Hepatocyte (in vitro differentiated cells): ENCODE results near the gene GULP1. TPM values are rescaled to one million over a fixed set of nuclear protein-coding genes. Genes with fewer than 3 reads are reported as not detected.
A peak's percentile ranks its signal among the peaks of the same experiment; 100 is the strongest.

Experiments
- DNase-seq: peaks from one replicate; pipeline ENCODE4 v3.0.0-alpha.2; 2016; ENCODE audit warnings: low spot score
- H2AFZ ChIP-seq: fragments of 200-600 bp; sonication (generic); 2 replicates; pipeline ENCODE4 v1.6.0; 2016; ENCODE audit warnings: antibody characterized with exemption, mild to moderate bottlenecking
- H3K27ac ChIP-seq: fragments of 200-600 bp; sonication (generic); 2 replicates; pipeline ENCODE4 v1.5.1; 2016; ENCODE audit warnings: mild to moderate bottlenecking
- H3K27me3 ChIP-seq: fragments of 200-600 bp; sonication (generic); 2 replicates; pipeline ENCODE4 v1.6.1; 2016
- H3K36me3 ChIP-seq: fragments of 200-600 bp; sonication (generic); replicated peaks from 2 replicates; pipeline ENCODE4 v1.5.1; 2016; ENCODE audit warnings: low read depth; ENCODE audit not compliant: insufficient read depth
- H3K4me1 ChIP-seq: fragments of 200-600 bp; sonication (generic); 2 replicates; pipeline ENCODE4 v1.5.1; 2016; ENCODE audit warnings: mild to moderate bottlenecking, moderate library complexity; ENCODE audit not compliant: insufficient read depth
- H3K4me2 ChIP-seq: fragments of 200-600 bp; sonication (generic); 2 replicates; pipeline ENCODE4 v1.6.0; 2016
- H3K4me3 ChIP-seq: fragments of 200-600 bp; sonication (generic); 2 replicates; pipeline ENCODE4 v1.5.1; 2016; ENCODE audit warnings: mild to moderate bottlenecking
- H3K79me2 ChIP-seq: fragments of 200-600 bp; sonication (generic); 2 replicates; pipeline ENCODE4 v1.6.0; 2017; ENCODE audit warnings: mild to moderate bottlenecking
- H3K9me2 ChIP-seq: fragments of 200-600 bp; sonication (generic); replicated peaks from 2 replicates; pipeline ENCODE4 v1.6.0; 2017; ENCODE audit warnings: mild to moderate bottlenecking; ENCODE audit not compliant: insufficient read depth
- H3K9me3 ChIP-seq: fragments of 200-600 bp; sonication (generic); 2 replicates; pipeline ENCODE4 v1.5.1; 2016; ENCODE audit warnings: low read depth, mild to moderate bottlenecking
- H4K20me1 ChIP-seq: fragments of 200-600 bp; sonication (generic); 2 replicates; pipeline ENCODE4 v1.6.0; 2016; ENCODE audit warnings: mild to moderate bottlenecking; ENCODE audit not compliant: insufficient read depth, poor library complexity, severe bottlenecking
- CTCF ChIP-seq: fragments of 200-600 bp; sonication (generic); IDR thresholded peaks from 2 replicates; pipeline ENCODE4 v1.5.1; 2016; ENCODE audit warnings: antibody characterized with exemption, mild to moderate bottlenecking; ENCODE audit not compliant: poor library complexity
- EZH2 ChIP-seq: fragments of 200-600 bp; sonication (generic); IDR thresholded peaks from 2 replicates; pipeline ENCODE4 v1.6.1; 2016; ENCODE audit warnings: antibody characterized with exemption, mild to moderate bottlenecking, borderline replicate concordance
- EZH2phosphoT487 ChIP-seq: fragments of 200-600 bp; sonication (generic); IDR thresholded peaks from one replicate; pipeline ENCODE4 v1.6.1; 2018; ENCODE audit warnings: antibody characterized with exemption, mild to moderate bottlenecking, low read depth, moderate library complexity; ENCODE audit not compliant: unreplicated experiment, severe bottlenecking
- WGBS: methylation state at CpG from one replicate; pipeline ENCODE4 v1.1.6; 2016; ENCODE audit warnings: low lambda C conversion rate; ENCODE audit errors: missing lambda C conversion rate; 5-methylcytosine and 5-hydroxymethylcytosine counted together
- polyA plus RNA-seq: library from polyadenylated mRNA; unstranded; fragments of >200 nt; fragmentation: Nextera tagmentation; extraction: Ambion mirVana; gene quantifications from 2 replicates; pipeline ENCODE4 v1.2.1, GENCODE V29; 2016
- total RNA-seq: library from RNA; depleted of rRNA; stranded (reverse); fragments of >200 nt; gene quantifications from 2 replicates; pipeline ENCODE4 v1.2.3, GENCODE V29; 2014

The GULP1 gene
- total and polyA plus RNA-seq, 2 experiments from 2014 or later = 55.6 to 135 TPM

- Histone ChIP-seq H3K27ac (peak overlapping the region; percentile 10), H3K9me2 (no peaks in the 10 kb centered on the region), H3K27me3 (no peaks in the 10 kb centered on the region), H3K79me2 (peaks cover 27% of the 10 kb centered on the region), H3K4me2 (peak overlapping the region; percentile 45), H3K36me3 (no peaks in the 10 kb centered on the region), H4K20me1 (no peaks in the 10 kb centered on the region), H3K9me3 (no peaks in the 10 kb centered on the region), H2AFZ (no peak overlapping the region), H3K4me3 (no peak overlapping the region), H3K4me1 (peaks cover 13% of the 10 kb centered on the region)
- DNase-seq = no peak
- no peak for TF ChIP-seq CTCF
- no peak for TF ChIP-seq EZH2
- TF ChIP-seq EZH2phosphoT487 = no peak
- 100% methylated on average over 1 of the region's 1 CpG for WGBS
Observed at GRCh38 chr2:188414869-188415753, 123.4 kb downstream of the GULP1 start.

GRCh38 chr2:188415754-188416083 is 124.0 kb downstream of the GULP1 start:
- H2AFZ ChIP-seq = no peak overlapping the region
- no peak overlapping the region for H3K4me3 ChIP-seq
- no peaks in the 10 kb centered on the region for H3K36me3 ChIP-seq
- peak overlapping the region; percentile 10 for H3K27ac ChIP-seq
- H3K79me2 ChIP-seq = peaks cover 30% of the 10 kb centered on the region
- DNase-seq = no peak
- 57% methylated on average over 1 of the region's 1 CpG for WGBS
- no peaks in the 10 kb centered on the region for H3K27me3 ChIP-seq
- H3K4me1 ChIP-seq = peaks cover 13% of the 10 kb centered on the region
- H3K9me3 ChIP-seq = no peaks in the 10 kb centered on the region
- no peaks in the 10 kb centered on the region for H4K20me1 ChIP-seq
- H3K4me2 ChIP-seq = peak overlapping the region; percentile 34
- TF ChIP-seq EZH2 = no peak
- TF ChIP-seq EZH2phosphoT487 = no peak
- no peak for TF ChIP-seq CTCF
- no peaks in the 10 kb centered on the region for H3K9me2 ChIP-seq

- no peaks in the 10 kb centered on the region for H3K9me2 ChIP-seq
- no peaks in the 10 kb centered on the region for H3K9me3 ChIP-seq
- H4K20me1 ChIP-seq = no peaks in the 10 kb centered on the region
- peaks cover 13% of the 10 kb centered on the region for H3K4me1 ChIP-seq
- H3K4me3 ChIP-seq = no peak overlapping the region
- peaks cover 34% of the 10 kb centered on the region for H3K79me2 ChIP-seq
- TF ChIP-seq CTCF (no peak), EZH2phosphoT487 (no peak), EZH2 (no peak)
- no peak overlapping the region for H3K4me2 ChIP-seq
- H3K27ac ChIP-seq = no peak overlapping the region
- H3K36me3 ChIP-seq = no peaks in the 10 kb centered on the region
- H2AFZ ChIP-seq = no peak overlapping the region
- no peaks in the 10 kb centered on the region for H3K27me3 ChIP-seq
- DNase-seq = no peak
Observed at GRCh38 chr2:188416367-188416766, 124.7 kb downstream of the GULP1 start.
